PFSK-1 (cell line): ENCODE results near the gene TAF3.

Experiments used
- FOXP2 ChIP-seq: optimal IDR thresholded peaks from 2 replicates; pipeline ENCODE3; 2011; ENCODE audit warnings: borderline replicate concordance, control low read depth, inconsistent platforms; ENCODE audit not compliant: insufficient read depth; ENCODE audit errors: extremely low read length, extremely low read depth
- POLR2AphosphoS5 ChIP-seq: IDR thresholded peaks from 2 replicates; pipeline ENCODE4 v1.6.1; 2012; ENCODE audit warnings: low read depth, mild to moderate bottlenecking, control low read depth, low read length, moderate library complexity
- SIN3A ChIP-seq: IDR thresholded peaks from 2 replicates; pipeline ENCODE4 v1.6.1; 2012; ENCODE audit warnings: mild to moderate bottlenecking, low read length, moderate library complexity, borderline replicate concordance; ENCODE audit not compliant: insufficient read depth
- TAF1 ChIP-seq: IDR thresholded peaks from 2 replicates; pipeline ENCODE4 v1.6.1; 2012; ENCODE audit warnings: low read length, control low read depth, borderline replicate concordance; ENCODE audit not compliant: insufficient read depth
- TF ChIP-seq, protein P1 (sequence below), 2 experiments: IDR thresholded peaks; 2 replicates each; pipeline versions ENCODE4 v1.6.1 to v1.8.0; 2011 to 2012; ENCODE audit warnings: low read depth in 2 of 2, low read length in 2 of 2, control low read depth in 1 of 2, inconsistent platforms in 1 of 2, mild to moderate bottlenecking in 1 of 2, moderate library complexity in 1 of 2; ENCODE audit not compliant: insufficient read depth in 1 of 2

DNA sequence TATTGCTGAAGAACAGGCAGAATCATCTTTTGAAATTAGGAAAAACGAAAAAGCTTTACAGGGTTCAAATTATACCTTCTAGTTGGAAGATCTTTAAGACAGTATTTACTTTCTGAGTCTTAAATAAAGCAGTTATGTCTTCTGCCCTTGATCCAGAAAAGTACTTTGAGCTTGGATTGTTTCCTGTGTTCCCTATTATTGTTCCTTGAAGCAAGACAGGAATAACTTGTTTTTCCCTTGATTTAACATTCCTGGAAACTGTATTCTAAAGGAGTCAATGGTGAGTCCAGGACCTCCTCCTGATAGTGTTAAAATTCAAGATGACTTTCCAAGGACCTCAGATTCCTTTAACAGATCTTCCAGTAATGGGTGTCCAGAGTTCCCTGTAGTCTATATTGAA, 161.9 kb downstream of the TAF3 start:
- TF ChIP-seq POLR2AphosphoS5 (no peak), SIN3A (no peak), TAF1 (no peak), FOXP2 (no peak)
- TF ChIP-seq, protein P1, sequence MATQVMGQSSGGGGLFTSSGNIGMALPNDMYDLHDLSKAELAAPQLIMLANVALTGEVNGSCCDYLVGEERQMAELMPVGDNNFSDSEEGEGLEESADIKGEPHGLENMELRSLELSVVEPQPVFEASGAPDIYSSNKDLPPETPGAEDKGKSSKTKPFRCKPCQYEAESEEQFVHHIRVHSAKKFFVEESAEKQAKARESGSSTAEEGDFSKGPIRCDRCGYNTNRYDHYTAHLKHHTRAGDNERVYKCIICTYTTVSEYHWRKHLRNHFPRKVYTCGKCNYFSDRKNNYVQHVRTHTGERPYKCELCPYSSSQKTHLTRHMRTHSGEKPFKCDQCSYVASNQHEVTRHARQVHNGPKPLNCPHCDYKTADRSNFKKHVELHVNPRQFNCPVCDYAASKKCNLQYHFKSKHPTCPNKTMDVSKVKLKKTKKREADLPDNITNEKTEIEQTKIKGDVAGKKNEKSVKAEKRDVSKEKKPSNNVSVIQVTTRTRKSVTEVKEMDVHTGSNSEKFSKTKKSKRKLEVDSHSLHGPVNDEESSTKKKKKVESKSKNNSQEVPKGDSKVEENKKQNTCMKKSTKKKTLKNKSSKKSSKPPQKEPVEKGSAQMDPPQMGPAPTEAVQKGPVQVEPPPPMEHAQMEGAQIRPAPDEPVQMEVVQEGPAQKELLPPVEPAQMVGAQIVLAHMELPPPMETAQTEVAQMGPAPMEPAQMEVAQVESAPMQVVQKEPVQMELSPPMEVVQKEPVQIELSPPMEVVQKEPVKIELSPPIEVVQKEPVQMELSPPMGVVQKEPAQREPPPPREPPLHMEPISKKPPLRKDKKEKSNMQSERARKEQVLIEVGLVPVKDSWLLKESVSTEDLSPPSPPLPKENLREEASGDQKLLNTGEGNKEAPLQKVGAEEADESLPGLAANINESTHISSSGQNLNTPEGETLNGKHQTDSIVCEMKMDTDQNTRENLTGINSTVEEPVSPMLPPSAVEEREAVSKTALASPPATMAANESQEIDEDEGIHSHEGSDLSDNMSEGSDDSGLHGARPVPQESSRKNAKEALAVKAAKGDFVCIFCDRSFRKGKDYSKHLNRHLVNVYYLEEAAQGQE (IDR thresholded peaks at IDR 0.05; ENCODE audit: insufficient read depth in 1 of 2, low read depth in 2 of 2, low read length in 2 of 2): no peak
